WTC11 (cell line): ENCODE measurements around the gene AARS1. TPM values are rescaled to one million over a fixed set of nuclear protein-coding genes. Genes with fewer than 3 reads are reported as not detected.
"Not testable (repeated sequence)": the region's sequence is repeated elsewhere in the genome, so short reads cannot be mapped to it uniquely, and the experiment has no call there.

Experiments
- ATAC-seq: fragments of 200-7000 bp; cut with Tn5 transposase; 2 replicates; pipeline ENCODE4 v1.10.0; 2021; ENCODE audit warnings: mild to moderate bottlenecking, moderate library complexity
- CTCF ChIA-PET: fragments of 300-600 bp; sonication (Branson Sonifier 250); formaldehyde crosslinking; loops from one replicate; lab custom pipeline; 2021; ENCODE audit warnings: antibody characterized with exemption; lab: Charles Lee
- POLR2A ChIA-PET: fragments of 350-600 bp; sonication (Branson Sonifier 250); formaldehyde crosslinking; loops from one replicate; lab custom pipeline; 2021; ENCODE audit warnings: antibody characterized with exemption; lab: Charles Lee
- DNase-seq: peaks from one replicate; pipeline ENCODE4 v3.0.0; 2021; ENCODE audit warnings: low spot score
- H3K27ac Mint-ChIP-seq: 2 replicates; pipeline ENCODE4 v1.8.0; 2021; ENCODE audit warnings: mixed read lengths
- H3K27me3 Mint-ChIP-seq: 2 replicates; pipeline ENCODE4 v1.8.0; 2021; ENCODE audit warnings: low read depth, mild to moderate bottlenecking, moderate library complexity, mixed read lengths
- H3K36me3 Mint-ChIP-seq: 2 replicates; pipeline ENCODE4 v1.8.0; 2021; ENCODE audit warnings: mixed read lengths
- H3K4me1 Mint-ChIP-seq: 2 replicates; pipeline ENCODE4 v1.8.0; 2022; ENCODE audit warnings: mixed read lengths
- H3K4me3 Mint-ChIP-seq: 2 replicates; pipeline ENCODE4 v1.8.0; 2021; ENCODE audit warnings: mild to moderate bottlenecking, moderate library complexity, mixed read lengths
- H3K9me3 Mint-ChIP-seq: 2 replicates; pipeline ENCODE4 v1.8.0; 2021; ENCODE audit warnings: mixed read lengths
- total RNA-seq: library from RNA; stranded (reverse); gene quantifications from 3 replicates; pipeline ENCODE4 v1.2.3, GENCODE V29; 2021

The AARS1 gene
- total RNA-seq, 1 experiment from 2014 or later, result 214 TPM

DNA sequence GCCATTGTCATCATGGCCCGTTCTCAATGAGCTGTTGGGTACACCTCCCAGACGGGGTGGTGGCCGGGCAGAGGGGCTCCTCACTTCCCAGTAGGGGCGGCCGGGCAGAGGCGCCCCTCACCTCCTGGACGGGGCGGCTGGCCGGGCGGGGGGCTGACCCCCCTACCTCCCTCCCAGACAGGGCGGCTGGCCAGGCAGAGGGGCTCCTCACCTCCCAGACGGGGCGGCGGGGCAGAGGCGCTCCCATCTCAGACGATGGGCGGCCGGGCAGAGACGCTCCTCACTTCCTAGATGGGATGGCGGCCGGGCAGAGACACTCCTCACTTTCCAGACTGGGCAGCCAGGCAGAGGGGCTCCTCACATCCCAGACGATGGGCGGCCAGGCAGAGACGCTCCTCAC lies 64.7 kb downstream of the AARS1 start:
- ATAC-seq, H3K27ac Mint-ChIP-seq, H3K4me1 Mint-ChIP-seq, DNase-seq, H3K9me3 Mint-ChIP-seq, H3K4me3 Mint-ChIP-seq, POLR2A ChIA-PET, H3K27me3 Mint-ChIP-seq: not testable (repeated sequence)
- H3K36me3 Mint-ChIP-seq, result peaks cover 39% of the 10 kb centered on the region
- CTCF ChIA-PET, result interaction anchor here (0.6 kb wide), 1 partner anchor 301 kb away, joined by 3 read pairs; no protein-coding TSS in a partner anchor

DNA sequence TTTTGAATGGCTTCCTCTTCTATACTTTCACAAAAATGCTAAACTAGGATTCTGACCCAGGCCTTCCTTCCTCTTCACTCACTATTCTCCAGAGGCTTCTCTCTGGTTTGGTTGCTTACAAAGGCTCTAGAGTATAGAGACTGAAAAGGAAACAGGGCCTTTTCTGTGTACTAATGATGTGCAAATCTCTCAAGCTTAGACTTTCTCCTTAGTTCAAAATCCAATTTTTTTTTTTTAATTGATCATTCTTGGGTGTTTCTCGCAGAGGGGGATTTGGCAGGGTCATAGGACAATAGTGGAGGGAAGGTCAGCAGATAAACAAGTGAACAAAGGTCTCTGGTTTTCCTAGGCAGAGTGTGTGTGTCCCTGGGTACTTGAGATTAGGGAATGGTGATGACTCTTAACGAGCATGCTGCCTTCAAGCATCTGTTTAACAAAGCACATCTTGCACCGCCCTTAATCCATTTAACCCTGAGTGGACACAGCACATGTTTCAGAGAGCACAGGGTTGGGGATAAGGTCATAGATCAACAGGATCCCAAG lies 65.3 kb downstream of the AARS1 start:
- H3K9me3 Mint-ChIP-seq, POLR2A ChIA-PET, H3K4me3 Mint-ChIP-seq, H3K27ac Mint-ChIP-seq, DNase-seq, H3K4me1 Mint-ChIP-seq, ATAC-seq, CTCF ChIA-PET, H3K27me3 Mint-ChIP-seq: not testable (repeated sequence)
- H3K36me3 Mint-ChIP-seq, result peaks cover 42% of the 10 kb centered on the region

DNA sequence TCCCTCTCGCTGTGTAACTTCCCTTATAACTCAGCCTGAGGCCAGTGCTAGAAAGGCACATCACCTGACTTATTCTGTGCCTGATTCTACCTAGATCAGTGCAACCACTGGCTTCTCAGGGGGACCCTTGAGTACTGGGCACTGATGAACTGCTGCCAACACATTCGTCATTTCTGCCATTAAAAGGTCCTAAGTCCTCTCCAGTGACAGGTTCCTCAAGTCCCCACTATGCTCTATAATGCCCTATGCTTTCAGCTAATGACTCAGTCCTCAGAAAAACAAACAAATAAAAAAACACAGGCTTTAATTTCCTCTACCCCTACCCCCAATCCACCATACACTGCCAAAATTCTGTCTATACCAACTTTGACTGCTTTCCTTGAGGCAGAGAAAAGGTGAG lies 66.1 kb downstream of the AARS1 start:
- ATAC-seq, DNase-seq, H3K4me1 Mint-ChIP-seq, POLR2A ChIA-PET, H3K9me3 Mint-ChIP-seq, H3K4me3 Mint-ChIP-seq, H3K27ac Mint-ChIP-seq, CTCF ChIA-PET, H3K27me3 Mint-ChIP-seq: not testable (repeated sequence)
- peaks cover 42% of the 10 kb centered on the region for H3K36me3 Mint-ChIP-seq

DNA sequence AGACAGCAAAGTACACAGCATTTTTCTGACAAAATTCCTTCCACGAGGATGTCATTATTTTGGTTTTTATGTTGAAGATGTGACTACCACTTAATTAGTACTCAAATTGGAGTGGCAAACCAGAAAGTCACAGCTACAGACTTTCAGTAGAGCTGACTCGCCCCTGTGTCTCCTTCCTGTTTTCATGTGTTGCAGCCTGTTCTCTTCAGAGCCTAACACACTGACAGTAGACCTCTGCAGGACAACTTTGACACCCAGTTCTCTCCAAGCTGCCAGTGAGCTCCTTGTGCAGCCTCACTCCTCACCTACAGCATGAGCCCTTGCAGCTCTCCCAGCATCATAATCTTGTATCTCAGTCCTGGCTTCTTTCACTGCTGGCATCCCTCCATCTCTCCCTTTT lies 66.7 kb downstream of the AARS1 start:
- H3K9me3 Mint-ChIP-seq, H3K4me1 Mint-ChIP-seq, CTCF ChIA-PET, H3K4me3 Mint-ChIP-seq, DNase-seq, H3K27ac Mint-ChIP-seq, H3K27me3 Mint-ChIP-seq, ATAC-seq, POLR2A ChIA-PET: not testable (repeated sequence)
- peaks cover 40% of the 10 kb centered on the region for H3K36me3 Mint-ChIP-seq

DNA sequence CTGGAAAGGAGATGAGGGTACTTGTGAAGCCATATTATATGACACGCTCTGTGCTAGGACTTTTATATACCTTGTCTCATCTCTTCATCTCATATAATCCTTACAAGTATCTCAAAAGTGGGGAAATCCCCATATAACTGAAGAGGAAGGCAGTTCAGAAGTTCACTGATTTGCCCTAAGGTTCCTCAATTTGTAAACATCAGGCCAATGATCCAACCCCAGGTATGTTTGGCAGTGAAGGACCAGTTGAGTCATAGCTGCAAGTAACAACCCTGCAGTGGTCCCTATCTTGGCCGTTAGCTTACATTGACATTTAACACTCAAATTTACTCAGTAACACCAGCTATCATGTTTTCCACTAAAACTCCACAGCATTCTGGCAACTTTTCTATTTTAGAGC lies 70.7 kb downstream of the AARS1 start:
- H3K36me3 Mint-ChIP-seq, result peaks cover 21% of the 10 kb centered on the region
- H3K4me1 Mint-ChIP-seq, H3K27ac Mint-ChIP-seq, H3K4me3 Mint-ChIP-seq, ATAC-seq, DNase-seq, H3K9me3 Mint-ChIP-seq, CTCF ChIA-PET, H3K27me3 Mint-ChIP-seq: not testable (repeated sequence)
- POLR2A ChIA-PET, result interaction anchor here (0.7 kb wide), 1 partner anchor 53 kb away, joined by 7 read pairs; no protein-coding TSS in a partner anchor

DNA sequence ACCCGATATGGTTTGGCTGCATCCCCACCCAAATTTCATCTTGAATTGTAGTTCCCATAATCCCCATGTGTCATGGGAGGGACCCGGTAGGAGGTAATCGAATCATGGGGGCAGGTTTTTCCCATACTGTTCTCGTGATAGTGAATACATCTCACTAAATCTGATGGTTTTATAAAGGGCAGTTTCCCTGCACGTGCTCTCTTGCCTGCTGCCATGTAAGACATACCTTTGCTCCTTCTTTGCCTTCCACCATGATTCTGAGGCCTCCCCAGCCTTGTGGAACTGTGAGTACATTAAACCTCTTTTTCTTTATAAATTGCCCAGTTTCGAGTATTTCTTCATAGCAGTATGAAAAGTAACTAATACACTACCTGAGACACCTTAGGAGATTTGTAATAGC lies 82.9 kb downstream of the AARS1 start:
- H3K27ac Mint-ChIP-seq, POLR2A ChIA-PET, CTCF ChIA-PET, H3K4me1 Mint-ChIP-seq, H3K4me3 Mint-ChIP-seq, H3K27me3 Mint-ChIP-seq, DNase-seq, ATAC-seq: not testable (repeated sequence)
- peaks cover 10% of the 10 kb centered on the region for H3K9me3 Mint-ChIP-seq
- peaks cover 34% of the 10 kb centered on the region for H3K36me3 Mint-ChIP-seq

DNA sequence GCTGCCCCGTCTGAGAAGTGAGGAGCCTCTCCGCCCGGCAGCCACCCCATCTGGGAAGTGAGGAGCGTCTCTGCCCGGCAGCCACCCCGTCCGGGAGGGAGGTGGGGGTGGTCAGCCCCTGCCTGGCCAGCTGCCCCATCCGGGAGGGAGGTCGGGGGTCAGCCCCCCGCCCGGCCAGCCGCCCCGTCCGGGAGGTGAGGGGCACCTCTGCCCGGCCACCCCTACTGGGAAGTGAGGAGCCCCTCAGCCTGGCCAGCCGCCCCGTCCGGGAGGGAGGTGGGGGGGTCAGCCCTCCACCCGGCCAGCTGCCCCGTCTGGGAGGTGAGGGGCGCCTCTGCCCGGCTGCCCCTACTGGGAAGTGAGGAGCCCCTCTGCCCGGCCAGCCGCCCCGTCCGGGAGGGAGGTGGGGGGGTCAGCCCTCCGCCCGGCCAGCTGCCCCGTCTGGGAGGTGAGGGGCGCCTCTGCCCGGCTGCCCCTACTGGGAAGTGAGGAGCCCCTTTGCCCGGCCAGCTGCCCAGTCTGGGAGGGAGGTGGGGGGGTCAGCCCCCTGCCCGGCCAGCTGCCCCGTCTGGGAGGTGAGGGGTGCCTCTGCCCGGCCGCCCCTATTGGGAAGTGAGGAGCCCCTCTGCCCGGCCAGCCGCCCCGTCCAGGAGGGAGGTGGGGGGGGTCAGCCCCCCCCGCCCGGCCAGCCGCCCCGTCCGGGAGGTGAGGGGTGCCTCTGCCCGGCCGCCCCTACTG lies 84.5 kb downstream of the AARS1 start:
- H3K27ac Mint-ChIP-seq, H3K4me1 Mint-ChIP-seq, H3K4me3 Mint-ChIP-seq, CTCF ChIA-PET, ATAC-seq, DNase-seq, H3K27me3 Mint-ChIP-seq, POLR2A ChIA-PET: not testable (repeated sequence)
- H3K36me3 Mint-ChIP-seq, result peaks cover 29% of the 10 kb centered on the region
- H3K9me3 Mint-ChIP-seq, result peaks cover 10% of the 10 kb centered on the region

DNA sequence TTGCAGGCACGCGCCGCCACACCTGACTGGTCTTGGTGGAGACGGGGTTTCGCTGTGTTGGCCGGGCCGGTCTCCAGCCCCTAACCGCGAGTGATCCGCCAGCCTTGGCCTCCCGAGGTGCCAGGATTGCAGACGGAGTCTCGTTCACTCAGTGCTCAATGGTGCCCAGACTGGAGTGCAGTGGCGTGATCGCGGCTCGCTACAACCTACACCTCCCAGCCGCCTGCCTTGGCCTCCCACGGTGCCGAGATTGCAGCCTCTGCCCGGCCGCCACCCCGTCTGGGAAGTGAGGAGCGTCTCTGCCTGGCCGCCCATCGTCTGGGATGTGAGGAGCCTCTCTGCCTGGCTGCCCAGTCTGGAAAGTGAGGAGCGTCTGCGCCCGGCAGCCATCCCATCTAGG lies 85.3 kb downstream of the AARS1 start:
- H3K4me1 Mint-ChIP-seq, DNase-seq, POLR2A ChIA-PET, CTCF ChIA-PET, H3K27me3 Mint-ChIP-seq, H3K27ac Mint-ChIP-seq, H3K4me3 Mint-ChIP-seq, ATAC-seq: not testable (repeated sequence)
- Mint-ChIP-seq H3K36me3 (peaks cover 25% of the 10 kb centered on the region), H3K9me3 (peaks cover 10% of the 10 kb centered on the region)

DNA sequence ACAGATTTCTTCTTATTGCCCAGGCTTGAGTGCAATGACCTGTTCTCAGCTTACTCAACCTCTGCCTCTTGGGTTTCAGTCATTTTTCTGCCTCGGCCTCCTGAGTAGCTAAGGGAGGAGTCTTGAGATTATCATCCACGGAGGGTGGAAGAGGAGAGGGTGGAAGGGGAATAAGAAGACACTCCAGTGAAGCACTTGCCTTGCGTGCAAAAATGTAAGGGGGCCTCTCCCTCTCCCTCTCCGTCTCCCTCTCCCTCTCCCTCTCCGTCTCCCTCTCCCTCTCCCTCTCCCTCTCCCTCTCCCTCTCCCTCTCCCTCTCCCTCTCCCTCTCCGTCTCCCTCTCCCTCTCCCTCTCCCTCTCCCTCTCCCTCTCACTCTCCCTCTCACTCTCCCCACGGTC lies 85.8 kb downstream of the AARS1 start:
- H3K4me3 Mint-ChIP-seq, DNase-seq, ATAC-seq, CTCF ChIA-PET, POLR2A ChIA-PET, H3K27ac Mint-ChIP-seq, H3K4me1 Mint-ChIP-seq, H3K27me3 Mint-ChIP-seq: not testable (repeated sequence)
- Mint-ChIP-seq H3K9me3 (peaks cover 10% of the 10 kb centered on the region), H3K36me3 (peaks cover 25% of the 10 kb centered on the region)

Other genes starting within 250 kb of the AARS1 start
- 27.8 to 30.3 TPM (median 28.5 TPM) in 3 replicates for gene PDPR, start 175.2 kb downstream of the AARS1 start, total RNA-seq
- gene CLEC18C, start 115.7 kb downstream of the AARS1 start, total RNA-seq, result 0.11 to 0.48 TPM (median 0.18 TPM) in 3 replicates
- gene EXOSC6, start 37.6 kb downstream of the AARS1 start, total RNA-seq, result 26.0 to 27.6 TPM (median 27.3 TPM) in 3 replicates
- gene DDX19B, start 9.7 kb upstream of the AARS1 start, total RNA-seq, result 34.3 to 38.4 TPM (median 36.1 TPM) in 3 replicates
- 42.0 to 47.0 TPM (median 43.7 TPM) in 3 replicates for gene DDX19A, start 57.4 kb upstream of the AARS1 start, total RNA-seq
- gene ST3GAL2, start 149.6 kb upstream of the AARS1 start, total RNA-seq, result 46.0 to 49.4 TPM (median 46.2 TPM) in 3 replicates
- 7.0 to 10.6 TPM (median 8.6 TPM) in 3 replicates for gene FCSK, start 165.1 kb upstream of the AARS1 start, total RNA-seq
- gene COG4, start 234.0 kb upstream of the AARS1 start, total RNA-seq, result 56.6 to 65.6 TPM (median 61.8 TPM) in 3 replicates
- 423 to 475 TPM (median 430 TPM) in 3 replicates for gene SF3B3, start 234.3 kb upstream of the AARS1 start, total RNA-seq